ENCODE measurements around the gene CAMSAP3.

- TF ChIP-seq POLR2A (IDR thresholded peaks at IDR 0.05) (no peak), CTCF (IDR thresholded peaks at IDR 0.05 in 8 of 11, conservative IDR thresholded peaks at IDR 0.05 in 3 of 11) (no peak)
Observed at GRCh38 chr19:7549429-7550148, 46.1 kb upstream of the CAMSAP3 start.

Data from spleen (tissue), 7 donors.